Measurements from ENCODE around the gene HSPA12A.

HSPA12A gene

DNA sequence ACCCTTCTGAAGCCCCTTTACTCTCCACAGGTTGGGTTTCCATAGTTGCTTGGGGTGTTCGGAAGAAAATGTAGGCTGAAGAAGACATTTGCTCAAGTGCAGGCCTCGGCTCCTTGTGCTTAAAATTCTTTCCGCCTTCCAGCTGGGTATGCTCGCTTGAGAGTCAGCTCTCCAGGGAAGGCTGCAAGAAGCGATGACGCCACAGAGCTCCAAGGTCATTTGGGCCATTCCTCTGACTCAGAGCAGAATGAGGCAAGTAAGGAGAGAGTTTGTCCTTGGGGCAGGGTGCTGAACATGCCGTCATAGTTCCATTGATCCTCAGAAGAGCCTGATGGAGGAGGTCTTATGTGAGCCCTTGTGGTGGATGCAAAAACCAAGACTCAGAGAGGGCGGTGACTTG lies 27.4 kb upstream of the HSPA12A start:
- DNase-seq = no peak

DNA sequence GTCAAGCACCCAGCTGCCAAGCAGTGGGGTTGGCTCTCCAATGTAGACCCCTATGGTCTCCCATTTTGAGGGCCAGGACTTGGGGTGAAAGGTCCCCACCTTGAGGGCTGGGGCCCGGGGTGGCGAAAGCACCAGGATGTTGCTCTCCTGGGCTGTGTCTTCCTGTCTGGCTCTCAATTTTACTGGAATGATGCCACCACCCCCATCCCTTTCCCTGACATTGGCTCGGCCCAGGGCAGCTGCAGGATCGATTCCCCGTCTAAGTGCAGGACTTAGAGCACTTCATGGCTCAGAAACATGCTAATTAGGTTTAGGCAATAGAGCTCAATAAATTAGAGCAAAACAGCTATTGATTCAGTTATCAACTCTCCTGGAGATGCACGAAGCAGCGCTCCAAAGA lies 27.0 kb upstream of the HSPA12A start:
- DNase-seq = no peak

DNA sequence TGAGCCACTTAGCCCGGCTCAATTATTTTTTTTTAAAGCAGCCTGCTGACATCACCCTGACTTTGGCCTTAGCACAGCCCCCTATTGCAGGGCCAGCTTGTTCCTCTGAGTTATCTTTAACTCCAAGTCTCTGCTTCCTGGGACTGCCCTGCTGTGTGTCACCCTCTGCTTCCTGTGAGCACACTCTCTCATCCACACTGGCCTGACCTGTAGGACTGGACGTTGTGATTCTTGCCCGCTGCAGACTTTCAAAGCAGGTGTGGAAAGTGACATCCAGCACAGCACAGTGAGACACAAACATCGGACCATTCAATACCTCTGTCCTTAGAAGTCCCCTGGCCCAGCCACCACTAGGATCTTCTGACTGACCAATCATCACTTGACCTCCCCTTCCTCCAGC lies 26.4 kb upstream of the HSPA12A start:
- no peak for DNase-seq

DNA sequence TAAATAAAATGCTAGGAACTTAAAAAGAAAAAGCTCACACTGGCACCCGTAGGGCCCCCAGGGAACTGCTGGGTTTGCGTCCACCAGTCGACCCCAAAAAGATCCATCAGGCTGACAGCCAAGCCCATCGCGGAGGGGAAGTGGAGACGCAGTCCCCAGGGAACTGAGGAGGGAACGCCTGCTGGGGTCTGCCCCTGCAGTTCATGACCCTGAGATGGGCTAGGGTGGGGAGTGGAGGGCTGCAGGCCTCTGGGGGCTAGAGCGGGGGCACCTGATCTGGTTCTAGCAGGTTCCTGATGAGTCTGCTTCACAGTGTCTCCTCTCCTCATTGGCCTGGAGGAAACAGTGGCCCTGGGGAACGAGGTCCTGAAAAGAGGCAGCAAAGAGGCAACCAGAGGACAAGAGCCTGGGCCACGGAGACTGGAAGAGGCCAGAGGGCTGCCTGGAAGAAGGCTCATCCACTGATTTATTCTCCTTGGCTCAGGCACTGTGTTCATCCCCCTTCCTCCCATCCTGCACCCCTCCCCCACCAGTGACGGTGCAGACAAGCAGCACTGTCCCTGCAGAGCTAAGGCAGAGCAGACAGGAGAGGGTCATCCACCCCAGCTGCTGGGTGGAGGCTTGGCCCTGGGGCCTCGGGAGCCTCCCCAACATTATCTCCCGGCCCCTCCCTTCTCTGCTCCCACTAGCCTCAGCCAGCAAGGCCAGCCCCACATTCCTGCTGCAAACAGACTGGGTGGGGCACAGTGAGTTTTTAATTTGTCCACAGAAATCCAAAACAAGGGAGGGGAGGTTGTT lies 24.7 kb upstream of the HSPA12A start:
- no peak for DNase-seq

DNA sequence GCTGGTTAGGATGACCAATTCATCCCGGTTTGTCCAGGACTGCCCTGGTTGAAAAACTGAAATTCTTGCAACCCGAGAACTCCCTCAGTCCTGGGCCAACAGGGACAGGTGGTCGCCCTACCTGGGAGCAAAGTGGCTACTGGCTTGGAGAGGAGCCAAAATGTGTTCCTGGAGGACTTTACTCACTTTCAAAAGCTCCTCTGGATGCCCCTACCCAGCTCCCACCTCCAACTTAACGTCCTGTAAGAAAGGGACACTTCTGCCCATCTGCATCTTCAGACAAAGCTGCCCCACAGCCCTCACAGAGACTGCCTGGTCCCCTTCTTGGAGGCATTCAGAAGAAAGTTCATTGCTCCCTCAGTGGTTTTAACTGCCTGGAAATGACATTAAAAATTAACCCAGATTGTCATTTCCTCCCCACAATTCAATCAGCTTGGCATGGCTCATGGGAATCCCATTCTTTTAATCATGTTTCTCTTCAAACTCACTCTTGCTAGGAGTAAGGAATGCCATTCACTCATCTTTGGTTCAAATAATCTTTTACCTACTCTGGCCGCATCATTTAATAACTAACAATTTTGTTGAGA lies 24.0 kb upstream of the HSPA12A start:
- DNase-seq = no peak

DNA sequence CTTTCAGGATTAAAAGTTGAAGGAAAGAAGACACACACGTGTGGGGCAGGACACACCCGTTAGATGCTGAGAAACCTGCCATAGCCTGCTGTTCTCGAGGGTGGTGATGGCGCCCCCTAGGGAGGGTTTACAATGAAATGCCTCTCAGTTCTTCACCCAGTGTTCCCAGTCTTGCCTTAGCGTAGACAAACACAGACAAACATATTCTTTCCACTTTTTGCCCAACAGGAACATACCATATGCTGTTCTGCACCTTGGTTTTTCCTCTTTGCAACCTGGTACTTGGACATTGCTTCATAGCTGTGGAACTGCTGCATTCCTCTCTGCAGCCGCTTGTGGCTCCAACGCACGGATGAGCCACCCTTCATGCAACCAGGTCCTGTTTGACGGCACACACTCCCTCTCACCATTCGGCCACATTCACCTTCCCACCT lies 23.3 kb upstream of the HSPA12A start:
- no peak for DNase-seq

DNA sequence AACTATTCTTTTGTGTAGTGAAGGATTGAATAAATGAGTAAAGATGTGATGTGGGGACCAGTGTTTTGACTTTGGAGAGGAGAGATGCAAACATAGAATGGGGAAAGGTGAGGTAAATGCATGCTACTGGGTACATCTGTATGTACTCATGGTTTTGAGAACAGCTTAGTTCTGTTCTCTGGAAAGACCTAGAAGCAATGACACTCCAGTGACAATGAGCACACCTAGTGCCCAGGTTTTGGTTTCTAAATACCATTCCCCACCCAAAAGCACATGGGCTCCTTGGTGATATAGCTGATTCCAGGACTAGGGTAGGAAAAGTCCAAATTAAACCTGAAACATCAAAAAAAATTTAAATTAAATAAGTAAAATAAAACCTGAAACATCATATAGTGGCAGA lies 22.6 kb upstream of the HSPA12A start:
- no peak for DNase-seq

DNA sequence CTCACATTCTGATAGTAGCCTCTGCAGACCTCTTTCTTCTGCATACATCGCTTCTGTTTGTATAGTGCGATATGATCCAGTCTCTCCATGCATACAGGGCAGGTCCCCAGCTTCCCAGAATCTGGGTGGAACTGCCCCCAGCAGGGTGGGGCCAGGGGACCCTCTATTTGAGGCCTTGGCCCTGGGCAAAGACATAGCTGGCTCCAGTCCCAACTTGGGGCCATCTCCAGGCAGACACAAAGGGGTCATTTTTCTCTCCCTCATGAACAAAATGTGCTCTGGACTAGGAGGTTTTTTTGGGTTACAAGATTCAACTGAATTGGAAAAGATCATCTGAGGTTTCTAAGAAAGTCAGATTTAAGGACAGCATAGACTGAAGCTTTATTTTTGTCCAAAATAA lies 21.1 kb upstream of the HSPA12A start:
- no peak for DNase-seq

DNA sequence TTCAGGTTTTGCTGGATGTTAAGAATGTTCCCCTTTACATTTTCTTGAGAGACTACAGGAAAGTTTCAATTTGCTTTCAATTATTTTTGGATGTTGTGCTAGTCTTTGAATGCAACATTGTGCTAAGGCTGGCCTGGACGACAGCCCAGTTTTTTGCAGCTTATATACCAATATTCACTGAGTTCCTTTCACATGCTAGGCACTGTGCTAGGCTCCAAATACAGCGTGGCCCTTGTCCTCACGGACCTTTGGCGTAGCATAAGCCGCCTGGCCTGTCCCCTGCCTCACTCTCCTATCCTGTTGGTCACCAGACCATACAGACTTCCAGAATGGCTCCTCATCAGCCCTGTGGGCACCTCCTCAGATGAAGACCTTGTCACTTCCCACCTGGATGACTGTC lies 19.5 kb upstream of the HSPA12A start:
- no peak for DNase-seq

DNA sequence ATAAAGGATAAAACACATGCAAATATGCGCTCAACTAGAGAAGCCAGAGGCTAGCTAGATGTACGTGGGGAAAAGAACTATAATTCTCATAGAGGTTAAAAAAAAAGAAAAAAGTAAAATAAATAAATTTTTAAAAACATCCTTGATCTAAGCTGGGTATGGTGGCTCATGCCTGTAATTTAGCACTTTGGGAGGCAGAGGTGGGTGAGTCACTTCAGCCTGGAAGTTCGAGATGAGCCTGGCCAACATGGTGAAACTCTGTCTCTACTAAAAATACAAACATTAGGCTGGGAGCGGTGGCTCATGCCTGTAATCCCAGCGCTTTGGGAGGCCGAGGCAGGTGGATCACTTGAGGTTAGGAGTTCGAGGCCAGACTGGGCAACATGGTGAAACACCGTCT lies 18.6 kb upstream of the HSPA12A start:
- DNase-seq = no peak

DNA sequence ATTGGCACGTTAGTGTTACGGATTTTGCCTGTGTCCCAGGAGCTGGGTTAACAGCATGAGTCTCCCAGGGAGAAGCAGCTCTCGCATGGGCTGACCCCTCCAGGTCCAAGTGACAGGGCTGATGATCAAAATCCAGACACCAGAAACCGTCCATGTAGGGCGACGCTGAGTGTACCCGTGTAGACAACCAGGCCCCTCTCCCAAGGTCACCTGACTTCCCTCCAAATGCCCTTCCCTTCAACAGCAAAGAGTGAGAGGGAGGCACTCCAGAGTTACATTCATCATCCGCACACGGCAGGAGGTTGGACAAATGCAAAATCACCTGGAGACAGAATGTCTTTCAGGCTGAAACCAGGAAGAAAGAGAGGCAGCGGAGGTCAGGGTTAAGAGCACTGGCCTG lies 14.9 kb upstream of the HSPA12A start:
- no peak for DNase-seq

DNA sequence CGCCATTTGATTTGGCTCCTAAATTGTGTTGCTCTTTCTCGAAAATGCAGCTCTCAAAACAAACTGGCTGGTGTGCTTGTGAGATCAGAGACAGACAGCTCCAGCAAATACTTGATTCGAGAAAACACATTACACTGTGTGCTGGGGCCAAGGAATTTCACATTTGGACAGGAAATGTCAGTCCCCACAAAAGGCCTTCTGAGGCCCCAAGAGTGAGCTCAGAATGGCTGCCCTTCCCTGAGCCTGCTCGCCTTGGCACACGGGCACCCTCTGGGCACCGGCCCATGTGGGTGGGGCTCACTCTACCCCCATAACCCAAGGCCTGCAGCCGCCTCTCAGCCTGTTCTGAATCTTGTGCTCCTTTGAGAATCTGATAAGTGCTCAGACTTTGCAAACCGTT lies 13.9 kb upstream of the HSPA12A start:
- no peak for DNase-seq

DNA sequence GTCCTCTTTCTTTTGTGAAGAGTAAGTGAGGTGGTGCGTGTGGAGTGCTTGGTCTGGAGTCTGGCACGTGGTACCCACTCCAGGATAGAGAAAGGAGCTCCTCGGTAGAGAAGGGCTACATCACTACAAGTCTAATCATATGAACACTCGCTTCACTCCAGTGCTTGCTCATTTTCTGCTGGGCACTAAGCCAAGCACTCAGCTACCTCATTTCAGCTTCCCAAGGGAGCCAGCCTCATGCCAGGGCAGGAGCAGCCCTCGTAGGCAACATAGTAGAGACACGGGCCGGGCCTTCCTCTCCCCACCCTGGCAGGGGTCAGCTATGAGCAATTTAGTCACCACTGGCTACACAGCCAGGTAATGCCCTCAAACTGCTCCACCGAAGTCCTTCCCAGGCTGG lies 11.4 kb upstream of the HSPA12A start:
- no peak for DNase-seq

DNA sequence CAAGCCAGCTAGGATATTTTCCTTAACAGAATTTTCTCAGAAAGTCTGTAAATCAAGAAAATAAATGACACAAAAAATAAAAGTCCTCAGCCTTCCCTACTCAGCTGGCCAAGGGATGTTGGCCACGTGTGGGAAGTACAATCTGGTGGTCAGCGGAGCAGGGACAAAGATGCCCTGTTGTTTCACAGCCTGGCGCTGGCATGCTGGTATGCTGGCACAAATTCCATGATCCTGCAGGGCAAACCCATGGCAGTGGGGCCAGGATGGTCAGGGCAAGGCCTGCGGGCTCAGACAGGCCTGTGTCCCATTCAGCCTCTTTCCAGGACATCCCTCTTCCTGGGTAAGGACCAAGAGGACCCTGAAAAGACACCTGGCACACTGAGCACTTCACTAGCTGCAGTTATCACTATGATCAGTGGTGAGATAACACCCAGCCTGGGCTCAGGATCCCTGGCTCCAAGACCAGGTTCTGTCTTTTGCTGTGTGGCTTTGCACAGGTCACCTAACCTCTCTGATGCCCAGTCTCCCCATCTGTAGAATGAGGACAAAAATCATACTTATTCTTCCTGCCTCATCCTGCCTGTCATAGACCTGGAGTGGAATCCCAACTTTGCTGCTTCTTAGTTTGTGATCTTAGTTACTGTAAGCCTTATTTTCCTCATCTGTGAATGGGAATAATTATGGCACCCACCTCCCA lies 10.8 kb upstream of the HSPA12A start:
- no peak for DNase-seq

DNA sequence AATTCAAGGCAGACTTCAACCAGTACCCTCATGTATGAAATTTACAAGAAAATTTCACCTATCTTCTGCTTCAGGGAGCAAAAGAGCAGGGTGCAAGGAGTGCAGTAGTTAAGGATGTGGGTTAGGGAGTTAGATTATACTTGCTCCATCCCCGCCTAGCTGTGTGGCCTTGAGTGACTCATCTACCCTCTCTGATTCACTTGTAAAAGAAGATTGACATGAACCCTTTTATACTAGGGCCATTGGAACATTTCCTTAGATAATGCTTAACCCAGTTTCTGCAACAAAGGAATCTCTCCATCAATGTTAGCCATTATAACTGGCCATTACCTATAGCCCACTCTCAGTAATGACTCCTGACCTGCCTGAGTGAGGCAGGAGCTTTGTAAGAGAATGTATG lies 10.2 kb upstream of the HSPA12A start:
- DNase-seq = no peak

DNA sequence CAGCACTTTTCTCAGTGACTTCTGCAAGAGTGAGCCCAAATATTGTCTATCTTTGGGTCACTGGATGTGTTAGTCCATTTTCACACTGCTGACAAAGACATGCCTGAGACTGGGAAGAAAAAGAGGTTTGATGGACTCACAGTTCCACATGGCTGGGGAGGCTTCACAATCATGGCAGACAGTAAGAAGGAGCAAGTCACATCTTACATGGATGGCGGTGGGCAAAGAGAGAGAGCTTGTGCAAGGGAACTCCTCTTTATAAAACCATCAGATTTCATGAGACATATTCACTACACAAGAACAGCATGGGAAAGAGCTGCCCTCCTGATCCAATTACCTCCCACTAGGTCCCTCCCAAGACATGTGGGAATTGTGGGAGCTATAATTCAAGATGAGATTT lies 6.1 kb upstream of the HSPA12A start:
- no peak for DNase-seq

DNA sequence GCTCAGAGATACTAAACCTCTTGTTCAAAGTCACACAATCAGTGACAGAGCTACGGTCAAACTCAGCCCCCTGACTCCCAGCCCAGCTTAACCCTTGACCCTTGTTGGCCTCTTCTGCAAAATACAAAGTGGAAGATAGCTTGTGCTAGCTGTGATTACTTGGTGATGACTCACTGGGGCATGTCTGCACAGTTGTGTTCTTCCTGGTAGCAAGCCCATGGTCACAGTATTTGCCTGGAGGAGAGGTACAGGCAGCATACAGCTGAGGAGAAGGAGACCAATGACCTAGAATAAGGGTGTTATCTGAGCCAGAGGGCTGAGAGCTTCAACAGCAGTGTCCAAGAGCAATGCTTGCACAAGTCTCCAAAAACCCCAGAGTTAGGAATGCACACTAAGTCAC lies 5.7 kb upstream of the HSPA12A start:
- DNase-seq = no peak

DNA sequence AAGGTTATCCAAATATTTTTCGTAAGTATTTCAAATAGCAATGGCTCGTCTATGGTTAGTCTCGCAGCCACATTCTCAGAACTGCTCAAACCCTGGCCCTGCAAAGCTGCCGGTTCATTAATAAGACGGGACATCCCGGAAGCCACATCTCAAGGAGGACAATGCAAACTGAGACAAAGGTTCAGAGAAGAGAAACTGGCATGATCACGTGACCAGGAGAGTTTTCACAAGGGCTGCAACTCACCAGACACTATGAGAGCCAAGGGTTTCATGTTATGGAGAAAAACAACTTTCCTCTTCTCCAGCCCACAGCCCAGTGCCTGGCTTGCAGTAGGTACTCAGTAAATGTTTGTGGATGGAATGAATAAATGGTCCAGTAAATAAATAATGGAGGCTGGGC lies 5.0 kb upstream of the HSPA12A start:
- no peak for DNase-seq

DNA sequence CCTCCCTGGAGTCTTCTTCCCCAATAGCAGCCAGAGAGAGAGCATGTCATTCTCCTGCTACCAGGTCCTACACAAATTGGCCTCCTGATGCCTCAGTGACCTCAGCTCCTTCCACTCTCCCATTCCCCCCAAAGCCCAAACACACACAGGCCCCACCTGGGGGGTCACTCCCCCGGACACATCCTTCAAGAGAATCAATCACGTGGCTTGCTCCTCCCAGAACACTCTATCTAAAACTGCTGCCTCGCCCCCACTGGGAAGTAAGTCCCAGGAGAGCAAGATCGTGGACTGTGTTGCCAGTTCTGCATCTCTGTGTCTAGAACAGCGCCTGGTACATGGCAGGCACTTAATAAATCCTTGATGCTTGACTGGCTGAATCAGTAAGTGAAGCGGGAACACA lies 2.5 kb upstream of the HSPA12A start:
- no peak for DNase-seq

DNA sequence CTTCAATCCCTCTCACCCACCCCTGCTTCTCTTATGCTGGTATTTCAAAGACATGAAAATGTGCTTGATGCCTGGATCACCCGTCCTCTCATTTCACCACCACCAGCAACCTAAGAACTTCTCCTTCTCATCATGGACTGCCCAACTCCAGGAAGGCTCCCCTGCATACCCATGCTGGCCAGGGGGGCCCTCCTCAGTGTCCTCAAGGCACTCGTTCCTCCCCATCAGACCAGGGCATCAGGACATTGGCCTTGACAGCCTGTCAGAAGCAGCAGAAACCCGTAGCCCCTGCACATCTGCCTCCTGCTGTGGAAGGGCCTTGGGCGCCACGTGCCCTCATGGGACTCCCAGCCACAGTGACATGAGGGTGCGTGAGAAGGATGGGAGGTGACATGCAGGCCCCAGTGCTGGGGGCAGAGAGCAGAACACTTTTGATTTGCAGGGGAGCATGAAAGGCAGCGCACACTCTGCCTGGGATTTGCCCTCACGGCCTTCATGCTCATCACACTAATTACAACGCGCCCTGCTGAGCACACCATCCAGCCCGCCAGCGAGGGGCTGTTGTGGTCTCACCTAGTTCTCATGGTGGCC lies 1.9 kb upstream of the HSPA12A start:
- no peak for DNase-seq

DNA sequence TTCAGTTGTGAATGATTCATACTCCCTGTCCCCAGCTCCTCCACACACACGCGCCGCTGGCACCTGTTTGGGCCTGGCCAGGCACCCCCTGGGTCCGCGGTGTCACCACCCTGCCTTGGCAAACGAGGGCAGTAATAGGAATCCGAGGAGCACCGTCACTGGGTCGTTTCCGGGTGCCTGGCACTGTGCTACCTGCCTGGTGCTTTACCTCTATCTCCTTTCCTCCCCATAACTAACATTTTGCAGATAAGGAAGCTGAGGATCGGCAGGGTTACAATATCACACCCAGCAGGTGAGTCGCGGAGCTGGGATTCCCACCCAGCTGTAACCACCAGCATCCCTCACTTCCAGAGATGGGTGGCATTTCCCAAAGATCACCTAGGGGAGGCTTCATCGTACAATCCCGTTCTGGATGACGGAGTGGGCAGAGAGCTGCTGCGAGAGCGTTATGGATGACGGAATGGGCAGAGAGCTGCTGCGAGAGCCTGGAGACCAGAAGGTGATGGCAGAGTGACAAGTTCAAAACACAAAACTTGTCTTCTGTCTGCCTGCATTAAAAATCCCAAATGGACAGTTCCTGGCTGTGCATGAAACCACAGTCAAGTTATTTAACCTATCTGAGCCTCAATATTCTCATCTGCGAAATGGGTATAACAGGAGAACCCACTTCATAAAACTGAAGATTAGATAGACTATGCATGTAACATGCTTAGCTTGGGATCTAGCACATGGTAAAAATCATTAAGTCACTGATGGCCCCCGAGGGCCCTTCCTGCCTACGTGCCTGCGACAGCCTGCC lies 1.1 kb upstream of the HSPA12A start:
- DNase-seq = no peak

DNA sequence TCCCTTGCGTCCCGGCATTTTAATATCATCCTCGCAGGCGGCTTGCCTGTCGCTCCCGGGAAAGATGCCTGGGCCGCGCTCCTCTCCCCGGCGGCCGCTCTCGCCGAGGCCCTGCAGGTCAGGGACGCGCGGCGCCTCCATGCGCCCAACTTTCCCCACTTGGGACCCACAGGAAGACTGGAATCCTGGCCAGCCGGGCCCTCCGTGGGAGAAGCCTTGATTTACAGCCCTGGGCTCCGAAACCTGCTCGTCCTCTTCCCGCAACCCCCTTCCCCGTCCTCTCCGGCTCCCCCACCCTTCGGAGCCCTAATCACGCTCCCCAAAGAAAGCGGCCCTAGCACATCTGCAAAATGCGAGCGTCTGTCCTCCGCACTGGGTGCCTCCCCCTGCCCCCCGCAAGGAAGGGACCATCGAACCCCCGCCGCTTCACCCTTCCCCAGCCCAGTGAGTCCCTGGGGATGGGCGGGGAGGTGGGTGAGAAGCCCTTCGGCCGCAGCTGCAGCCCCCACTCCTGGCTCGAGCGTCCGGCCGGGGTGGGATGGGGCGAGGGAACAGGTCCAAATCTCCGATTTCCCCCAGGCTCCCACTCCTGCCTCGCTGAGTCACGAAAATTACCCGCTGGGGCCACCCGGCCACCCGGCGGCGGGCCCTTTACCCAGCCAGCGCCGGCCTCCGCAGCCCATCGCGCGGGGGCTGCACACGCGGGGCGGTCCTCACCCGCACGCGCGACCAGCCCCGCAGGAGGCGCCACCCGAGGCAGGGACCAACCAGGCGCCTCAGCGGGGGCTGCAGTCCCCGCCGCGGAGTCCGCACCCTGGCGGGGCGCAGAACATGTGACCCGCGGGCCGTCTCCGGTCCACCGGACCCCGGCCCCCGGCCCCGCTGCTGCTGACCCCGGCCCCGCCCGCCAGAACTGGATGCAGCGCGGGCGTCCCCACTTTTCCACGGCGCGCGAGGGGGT lies 695 bp downstream of the HSPA12A start:
- no peak for DNase-seq

All from cerebellar nuclear complex (tissue), 1 donor.